EH (cell line): ENCODE results near the gene DYTN.

ENCODE experiments used
- DNase-seq: peaks from one replicate; pipeline ENCODE4 v3.0.0-alpha.2; 2015; ENCODE audit warnings: low read depth

The DYTN gene

GRCh38 chr2:206698811-206699210, 19.4 kb downstream of the DYTN start:
- DNase-seq = no peak

GRCh38 chr2:206696910-206697309, 21.3 kb downstream of the DYTN start:
- DNase-seq = no peak

- peak; percentile 62 for DNase-seq
Observed at GRCh38 chr2:206693399-206694137, 24.6 kb downstream of the DYTN start.

GRCh38 chr2:206692971-206693370, 25.2 kb downstream of the DYTN start:
- DNase-seq = no peak

GRCh38 chr2:206688990-206689389, 29.2 kb downstream of the DYTN start:
- DNase-seq = no peak

GRCh38 chr2:206688453-206688852, 29.7 kb downstream of the DYTN start:
- DNase-seq = no peak

GRCh38 chr2:206683546-206683945, 34.6 kb downstream of the DYTN start:
- DNase-seq = no peak

GRCh38 chr2:206670531-206671319, 47.5 kb downstream of the DYTN start:
- no peak for DNase-seq

GRCh38 chr2:206665251-206665650, 52.9 kb downstream of the DYTN start:
- DNase-seq = no peak

- no peak for DNase-seq
Observed at GRCh38 chr2:206657087-206657486, 61.1 kb downstream of the DYTN start.

GRCh38 chr2:206647985-206648384, 70.2 kb downstream of the DYTN start:
- no peak for DNase-seq

GRCh38 chr2:206642075-206643025, 75.8 kb downstream of the DYTN start, which contains the start of gene FAM237A:
TSS of gene FAM237A (plus strand) at chr2:206642487. CDS start at chr2:206644237, 1,750 bp downstream.
- peak; percentile 67 for DNase-seq

GRCh38 chr2:206641226-206641625, 77.0 kb downstream of the DYTN start:
- no peak for DNase-seq

- no peak for DNase-seq
Observed at GRCh38 chr2:206639636-206640035, 78.6 kb downstream of the DYTN start.

GRCh38 chr2:206635015-206635414, 83.2 kb downstream of the DYTN start:
- no peak for DNase-seq

GRCh38 chr2:206631340-206631739, 86.9 kb downstream of the DYTN start:
- no peak for DNase-seq

- no peak for DNase-seq
Observed at GRCh38 chr2:206627632-206628031, 90.6 kb downstream of the DYTN start.

- DNase-seq = no peak
Observed at GRCh38 chr2:206626108-206626507, 92.1 kb downstream of the DYTN start.

GRCh38 chr2:206619011-206619410, 99.2 kb downstream of the DYTN start:
- DNase-seq = no peak

- no peak for DNase-seq
Observed at GRCh38 chr2:206616151-206616550, 102.0 kb downstream of the DYTN start.

- no peak for DNase-seq
Observed at GRCh38 chr2:206615417-206616089, 102.6 kb downstream of the DYTN start.

GRCh38 chr2:206614811-206615210, 103.4 kb downstream of the DYTN start:
- DNase-seq = peak; percentile 58
